NCI-H1105 treated with DMSO at 0.1 percent for 48 hours (cell line): ENCODE results near the gene PRKN.

Experiments
- DNase-seq: peaks from one replicate; lab custom pipeline; 2025; lab: John Stamatoyannopoulos, UW

The PRKN gene

GRCh38 chr6:161379834-161380582 is 1347.6 kb downstream of the PRKN start:
- DNase-seq, result no peak

GRCh38 chr6:161378115-161378514 is 1349.5 kb downstream of the PRKN start:
- DNase-seq, result no peak

GRCh38 chr6:161377116-161377515 is 1350.5 kb downstream of the PRKN start:
- DNase-seq, result no peak

GRCh38 chr6:161376367-161376766 is 1351.2 kb downstream of the PRKN start:
- DNase-seq, result no peak

- DNase-seq, result peak; percentile 88
These were observed 1352.3 kb downstream of the PRKN start for GRCh38 chr6:161374971-161375873.

- peak; percentile 76 for DNase-seq
These were observed 1353.6 kb downstream of the PRKN start for GRCh38 chr6:161373905-161374451.

- no peak for DNase-seq
These were observed 1355.2 kb downstream of the PRKN start for GRCh38 chr6:161372422-161372793.

GRCh38 chr6:161370880-161371279 is 1356.7 kb downstream of the PRKN start:
- DNase-seq, result peak; percentile 91

- no peak for DNase-seq
These were observed 1358.2 kb downstream of the PRKN start for GRCh38 chr6:161369339-161369738.

- DNase-seq, result no peak
These were observed 1359.1 kb downstream of the PRKN start for GRCh38 chr6:161368514-161368913.

- DNase-seq, result no peak
These were observed 1360.1 kb downstream of the PRKN start for GRCh38 chr6:161367472-161367871.

GRCh38 chr6:161366301-161366923 is 1361.2 kb downstream of the PRKN start:
- DNase-seq, result no peak

- no peak for DNase-seq
These were observed 1361.9 kb downstream of the PRKN start for GRCh38 chr6:161365633-161366032.

- DNase-seq, result no peak
These were observed 1364.3 kb downstream of the PRKN start for GRCh38 chr6:161363286-161363685.

- no peak for DNase-seq
These were observed 1365.3 kb downstream of the PRKN start for GRCh38 chr6:161362266-161362665.

- no peak for DNase-seq
These were observed 1366.0 kb downstream of the PRKN start for GRCh38 chr6:161361529-161361928.

- no peak for DNase-seq
These were observed 1367.0 kb downstream of the PRKN start for GRCh38 chr6:161360520-161360919.

GRCh38 chr6:161359618-161359945 is 1368.0 kb downstream of the PRKN start:
- no peak for DNase-seq

- DNase-seq, result no peak
These were observed 1371.3 kb downstream of the PRKN start for GRCh38 chr6:161356167-161356854.

- DNase-seq, result no peak
These were observed 1371.9 kb downstream of the PRKN start for GRCh38 chr6:161355696-161356095.

GRCh38 chr6:161354956-161355355 is 1372.6 kb downstream of the PRKN start:
- no peak for DNase-seq

- DNase-seq, result no peak
These were observed 1373.2 kb downstream of the PRKN start for GRCh38 chr6:161354276-161354840.
